Esophagus muscularis mucosa (tissue), 4 donors: ENCODE measurements around the gene ABHD17A. TPM values are rescaled to one million over a fixed set of nuclear protein-coding genes. Genes with fewer than 3 reads are reported as not detected.

Experiments
- DNase-seq: peaks from one replicate; pipeline ENCODE4 v3.0.0-alpha.2; 2017; ENCODE audit errors: extremely low spot score
- H3K27ac ChIP-seq, 4 donors: fragments of 200-600 bp; sonication (generic); replicated peaks in 1 of 4; 1 replicate in 3 of 4; 2 replicates in 1 of 4; pipeline ENCODE4 v1.5.1; 2016 to 2019; ENCODE audit warnings: mild to moderate bottlenecking in 1 of 4
- H3K27me3 ChIP-seq, 4 donors: fragments of 200-600 bp; sonication (generic); one replicate each; pipeline versions ENCODE4 v1.5.1 to v1.6.0; 2016 to 2019
- H3K36me3 ChIP-seq, 4 donors: fragments of 200-600 bp; sonication (generic); one replicate each; pipeline ENCODE4 v1.5.1; 2016 to 2019
- H3K4me1 ChIP-seq, 4 donors: fragments of 200-600 bp; sonication (generic); one replicate each; pipeline ENCODE4 v1.5.1; 2016 to 2019
- H3K4me3 ChIP-seq, 4 donors: fragments of 200-600 bp; sonication (generic); 1 replicate in 2 of 4; 2 replicates in 2 of 4; pipeline ENCODE4 v1.5.1; 2016 to 2019; ENCODE audit warnings: mild to moderate bottlenecking in 4 of 4, moderate library complexity in 1 of 4
- H3K9me3 ChIP-seq, 4 donors: fragments of 200-600 bp; sonication (generic); 1 replicate in 3 of 4; 2 replicates in 1 of 4; pipeline ENCODE4 v1.5.1; 2016 to 2019
- CTCF ChIP-seq, 3 experiments: fragments of 200-600 bp in 2 of 3; fragments of 450-650 bp in 1 of 3; sonication (generic) in 2 of 3; IDR thresholded peaks; one replicate each; pipeline ENCODE4 v1.5.1; 2017 to 2019; ENCODE audit warnings: antibody characterized with exemption in 3 of 3, mild to moderate bottlenecking in 2 of 3, moderate library complexity in 1 of 3
- EP300 ChIP-seq: sonication (generic); formaldehyde crosslinking; IDR thresholded peaks from one replicate; pipeline ENCODE4 v1.6.1; 2017; ENCODE audit warnings: antibody characterized with exemption
- POLR2A ChIP-seq: fragments of 450-650 bp; IDR thresholded peaks from one replicate; pipeline ENCODE4 v1.6.1; 2017; ENCODE audit warnings: antibody characterized with exemption, moderate library complexity, mild to moderate bottlenecking, low read depth
- POLR2AphosphoS5 ChIP-seq, 2 donors: sonication (generic); formaldehyde crosslinking; IDR thresholded peaks; one replicate each; pipeline ENCODE4 v1.6.1; 2017; ENCODE audit warnings: antibody characterized with exemption in 2 of 2
- WGBS: methylation state at CpG from one replicate; pipeline ENCODE4 v1.1.5; 2018; 5-methylcytosine and 5-hydroxymethylcytosine counted together
- intact Hi-C: fragments of 100-400 bp; cut with DNase I; formaldehyde crosslinking; loops from one replicate; pipeline ENCODE4 v1.15.1; 2023
- total RNA-seq, 4 donors: library from RNA; depleted of rRNA; stranded (reverse); fragments of >200 nt; gene quantifications; one replicate each; pipeline versions ENCODE4 v1.1.0 to v1.2.1, GENCODE V29; 2016

ABHD17A gene
- total RNA-seq, 4 donors from 2014 or later, result 89.7 to 125 (median 102) TPM

- DNase-seq, result no peak
- no peak overlapping the region for H3K27ac ChIP-seq
- no peak overlapping the region for H3K4me3 ChIP-seq
- peaks cover 3 to 17% (median 13%) of the 10 kb centered on the region in 4 donors for H3K36me3 ChIP-seq
- intact Hi-C loops, result no loop called here
- H3K27me3 ChIP-seq, result peaks cover 0 to 6% (median 0%) of the 10 kb centered on the region in 4 donors
- H3K9me3 ChIP-seq, result no peaks in the 10 kb centered on the region
- H3K4me1 ChIP-seq, result peaks cover 12 to 39% (median 25%) of the 10 kb centered on the region in 4 donors
- 96% methylated on average over 8 of the region's 8 CpGs for WGBS
- TF ChIP-seq EP300 (no peak), POLR2AphosphoS5 (IDR thresholded peaks at IDR 0.05) (no peak), CTCF (IDR thresholded peaks at IDR 0.05) (no peak), POLR2A (no peak)
These were observed 18.5 kb downstream of the ABHD17A start for GRCh38 chr19:1866693-1867348.

GRCh38 chr19:1865172-1866010 is 19.9 kb downstream of the ABHD17A start:
- Histone ChIP-seq H3K36me3 (peaks cover 0 to 4% (median 1%) of the 10 kb centered on the region in 4 donors), H3K27ac (peak overlapping the region; percentile 77 to 94 (median 90)), H3K4me1 (peaks cover 24 to 41% (median 34%) of the 10 kb centered on the region in 4 donors), H3K27me3 (peaks cover 0 to 19% (median 0%) of the 10 kb centered on the region in 4 donors), H3K4me3 (peak overlapping the region; percentile 72 to 94 (median 80)), H3K9me3 (no peaks in the 10 kb centered on the region)
- intact Hi-C loops, result no loop called here
- TF ChIP-seq CTCF (IDR thresholded peaks at IDR 0.05) (no peak), POLR2AphosphoS5 (IDR thresholded peaks at IDR 0.05) (no peak), EP300 (no peak), POLR2A (no peak)
- 94% methylated on average over 13 of the region's 17 CpGs for WGBS
- DNase-seq, result no peak

- DNase-seq, result no peak
- 5% methylated on average over 26 of the region's 52 CpGs for WGBS
- Histone ChIP-seq H3K9me3 (no peaks in the 10 kb centered on the region), H3K27me3 (peaks cover 0 to 27% (median 3%) of the 10 kb centered on the region in 4 donors), H3K36me3 (no peaks in the 10 kb centered on the region), H3K4me3 (peak overlapping the region; percentile 72 to 94 (median 80)), H3K27ac (peak overlapping the region; percentile 77 to 94 (median 90)), H3K4me1 (peaks cover 32 to 49% (median 41%) of the 10 kb centered on the region in 4 donors)
- intact Hi-C loops, result no loop called here
- TF ChIP-seq CTCF (IDR thresholded peaks at IDR 0.05) (peak; percentile 74 to 83 (median 81)), EP300 (no peak), POLR2AphosphoS5 (IDR thresholded peaks at IDR 0.05) (peak in 1 of 2 donors; percentile 64)
These were observed 20.7 kb downstream of the ABHD17A start for GRCh38 chr19:1864480-1865171.

GRCh38 chr19:1863638-1864479 is 21.4 kb downstream of the ABHD17A start:
- H3K9me3 ChIP-seq, result no peaks in the 10 kb centered on the region
- TF ChIP-seq POLR2AphosphoS5 (IDR thresholded peaks at IDR 0.05), result peak; percentile 4 to 45
- TF ChIP-seq POLR2A, result peak; percentile 32
- no peak for TF ChIP-seq CTCF (IDR thresholded peaks at IDR 0.05)
- WGBS, result no CpG with 5 or more reads among the region's 115 CpGs
- no peak for DNase-seq
- no peaks in the 10 kb centered on the region for H3K36me3 ChIP-seq
- intact Hi-C loops, result no loop called here
- peak overlapping the region; percentile 72 to 94 (median 80) for H3K4me3 ChIP-seq
- H3K27ac ChIP-seq, result peak overlapping the region; percentile 77 to 94 (median 90)
- H3K4me1 ChIP-seq, result peaks cover 34 to 56% (median 49%) of the 10 kb centered on the region in 4 donors
- H3K27me3 ChIP-seq, result peaks cover 0 to 34% (median 5%) of the 10 kb centered on the region in 4 donors
